ENCODE data around the gene PIGK.
"Not testable (repeated sequence)": the region's sequence is repeated elsewhere in the genome, so short reads cannot be mapped to it uniquely, and the experiment has no call there.

PIGK gene

GRCh38 chr1:77193951-77194350 is 25.3 kb downstream of the PIGK start:
- no peak for DNase-seq (ENCODE audit: low read depth in 3 of 3)

- DNase-seq (ENCODE audit: low read depth in 3 of 3) = no peak
These were observed 30.5 kb downstream of the PIGK start for GRCh38 chr1:77188770-77189169.

- DNase-seq (ENCODE audit: low read depth in 3 of 3) = not testable (repeated sequence)
These were observed 32.3 kb downstream of the PIGK start for GRCh38 chr1:77186907-77187306.

GRCh38 chr1:77182083-77182482 is 37.1 kb downstream of the PIGK start:
- DNase-seq (ENCODE audit: low read depth in 3 of 3) = no peak

- DNase-seq (ENCODE audit: low read depth in 3 of 3) = no peak
These were observed 39.6 kb downstream of the PIGK start for GRCh38 chr1:77179632-77180031.

GRCh38 chr1:77175230-77175844 is 43.9 kb downstream of the PIGK start:
- peak in 1 of 3 donors; percentile 2 for DNase-seq (ENCODE audit: low read depth in 3 of 3)

- no peak for DNase-seq (ENCODE audit: low read depth in 3 of 3)
These were observed 48.5 kb downstream of the PIGK start for GRCh38 chr1:77170687-77171086.

GRCh38 chr1:77168358-77168757 is 50.9 kb downstream of the PIGK start:
- no peak for DNase-seq (ENCODE audit: low read depth in 3 of 3)

GRCh38 chr1:77164434-77164944 is 54.7 kb downstream of the PIGK start:
- no peak for DNase-seq (ENCODE audit: low read depth in 3 of 3)

GRCh38 chr1:77159706-77160105 is 59.5 kb downstream of the PIGK start:
- not testable (repeated sequence) for DNase-seq (ENCODE audit: low read depth in 3 of 3)

- no peak for DNase-seq (ENCODE audit: low read depth in 3 of 3)
These were observed 63.0 kb downstream of the PIGK start for GRCh38 chr1:77156214-77156613.

GRCh38 chr1:77146270-77146669 is 73.0 kb downstream of the PIGK start:
- DNase-seq (ENCODE audit: low read depth in 3 of 3) = no peak

GRCh38 chr1:77143529-77144121 is 75.6 kb downstream of the PIGK start:
- DNase-seq (ENCODE audit: low read depth in 3 of 3) = no peak

- DNase-seq (ENCODE audit: low read depth in 3 of 3) = no peak
These were observed 79.8 kb downstream of the PIGK start for GRCh38 chr1:77139389-77139788.

GRCh38 chr1:77134359-77134758 is 84.9 kb downstream of the PIGK start:
- DNase-seq (ENCODE audit: low read depth in 3 of 3) = no peak

- no peak for DNase-seq (ENCODE audit: low read depth in 3 of 3)
These were observed 85.4 kb downstream of the PIGK start for GRCh38 chr1:77133731-77134358.

GRCh38 chr1:77126307-77126706 is 92.9 kb downstream of the PIGK start:
- DNase-seq (ENCODE audit: low read depth in 3 of 3) = no peak

GRCh38 chr1:77121503-77121902 is 97.7 kb downstream of the PIGK start:
- DNase-seq (ENCODE audit: low read depth in 3 of 3) = no peak

- no peak for DNase-seq (ENCODE audit: low read depth in 3 of 3)
These were observed 98.3 kb downstream of the PIGK start for GRCh38 chr1:77120950-77121349.

GRCh38 chr1:77118712-77119111 is 100.5 kb downstream of the PIGK start:
- no peak for DNase-seq (ENCODE audit: low read depth in 3 of 3)

- DNase-seq (ENCODE audit: low read depth in 3 of 3) = no peak
These were observed 114.6 kb downstream of the PIGK start for GRCh38 chr1:77104672-77105071.

- DNase-seq (ENCODE audit: low read depth in 3 of 3) = no peak
These were observed 115.7 kb downstream of the PIGK start for GRCh38 chr1:77103486-77103885.

- DNase-seq (ENCODE audit: low read depth in 3 of 3) = no peak
These were observed 118.4 kb downstream of the PIGK start for GRCh38 chr1:77100875-77101274.
